Activated naive CD4-positive, alpha-beta T cell treated with anti-CD3 and anti-CD28 coated beads, Interleukin-2, amount 50 U/mL, for 24 hours (primary cell): ENCODE results near the gene IL9.
A peak's percentile ranks its signal among the peaks of the same experiment; 100 is the strongest.

ENCODE experiments used
- H3K27ac Mint-ChIP-seq: one replicate; pipeline ENCODE4 v1.8.0; 2021; ENCODE audit warnings: mild to moderate bottlenecking, mixed read lengths
- H3K27me3 Mint-ChIP-seq: one replicate; pipeline ENCODE4 v1.8.0; 2021; ENCODE audit warnings: mixed read lengths
- H3K36me3 Mint-ChIP-seq: one replicate; pipeline ENCODE4 v1.8.0; 2021; ENCODE audit warnings: mixed read lengths
- H3K4me1 Mint-ChIP-seq: one replicate; pipeline ENCODE4 v1.8.0; 2021; ENCODE audit warnings: mixed read lengths
- H3K4me3 Mint-ChIP-seq: one replicate; pipeline ENCODE4 v1.8.0; 2021; ENCODE audit warnings: mild to moderate bottlenecking, mixed read lengths
- H3K9me3 Mint-ChIP-seq: one replicate; pipeline ENCODE4 v1.8.0; 2021; ENCODE audit warnings: mixed read lengths

IL9 gene

GRCh38 chr5:135905144-135905543, 9.5 kb upstream of the IL9 start:
- H3K27ac Mint-ChIP-seq: no peak overlapping the region
- peaks cover 11% of the 10 kb centered on the region for H3K27me3 Mint-ChIP-seq
- H3K4me3 Mint-ChIP-seq: no peak overlapping the region
- no peaks in the 10 kb centered on the region for H3K9me3 Mint-ChIP-seq
- no peaks in the 10 kb centered on the region for H3K36me3 Mint-ChIP-seq
- H3K4me1 Mint-ChIP-seq: no peaks in the 10 kb centered on the region

GRCh38 chr5:135901633-135902032, 6.0 kb upstream of the IL9 start:
- Mint-ChIP-seq H3K9me3 (no peaks in the 10 kb centered on the region), H3K27me3 (peaks cover 4% of the 10 kb centered on the region), H3K36me3 (no peaks in the 10 kb centered on the region), H3K4me1 (no peaks in the 10 kb centered on the region), H3K4me3 (no peak overlapping the region), H3K27ac (no peak overlapping the region)

GRCh38 chr5:135900276-135900675, 4.6 kb upstream of the IL9 start:
- no peaks in the 10 kb centered on the region for H3K4me1 Mint-ChIP-seq
- H3K4me3 Mint-ChIP-seq: no peak overlapping the region
- peaks cover 4% of the 10 kb centered on the region for H3K27me3 Mint-ChIP-seq
- H3K9me3 Mint-ChIP-seq: no peaks in the 10 kb centered on the region
- no peak overlapping the region for H3K27ac Mint-ChIP-seq
- H3K36me3 Mint-ChIP-seq: no peaks in the 10 kb centered on the region

- Mint-ChIP-seq H3K27me3 (peaks cover 4% of the 10 kb centered on the region), H3K36me3 (no peaks in the 10 kb centered on the region), H3K4me3 (no peak overlapping the region), H3K4me1 (no peaks in the 10 kb centered on the region), H3K9me3 (no peaks in the 10 kb centered on the region), H3K27ac (no peak overlapping the region)
Measured at GRCh38 chr5:135898651-135899050, 3.0 kb upstream of the IL9 start.

- no peaks in the 10 kb centered on the region for H3K4me1 Mint-ChIP-seq
Measured at GRCh38 chr5:135894789-135895188, 852 bp downstream of the IL9 start.

GRCh38 chr5:135894276-135894675, 1.4 kb downstream of the IL9 start:
- Mint-ChIP-seq H3K4me3 (no peak overlapping the region), H3K4me1 (no peaks in the 10 kb centered on the region), H3K36me3 (no peaks in the 10 kb centered on the region), H3K27me3 (no peaks in the 10 kb centered on the region), H3K9me3 (no peaks in the 10 kb centered on the region), H3K27ac (no peak overlapping the region)

More at GRCh38 chr5:135894789-135895188, 852 bp downstream of the IL9 start:
- H3K9me3 Mint-ChIP-seq: no peaks in the 10 kb centered on the region
- H3K4me3 Mint-ChIP-seq: no peak overlapping the region
- H3K36me3 Mint-ChIP-seq: no peaks in the 10 kb centered on the region
- H3K27ac Mint-ChIP-seq: no peak overlapping the region
- H3K27me3 Mint-ChIP-seq: no peaks in the 10 kb centered on the region

- H3K27ac Mint-ChIP-seq: no peak overlapping the region
- H3K27me3 Mint-ChIP-seq: no peaks in the 10 kb centered on the region
- no peak overlapping the region for H3K4me3 Mint-ChIP-seq
- peaks cover 5% of the 10 kb centered on the region for H3K4me1 Mint-ChIP-seq
- no peaks in the 10 kb centered on the region for H3K36me3 Mint-ChIP-seq
- H3K9me3 Mint-ChIP-seq: no peaks in the 10 kb centered on the region
Measured at GRCh38 chr5:135891791-135892190, 3.9 kb downstream of the IL9 start.

- H3K4me3 Mint-ChIP-seq: no peak overlapping the region
- no peak overlapping the region for H3K27ac Mint-ChIP-seq
- no peaks in the 10 kb centered on the region for H3K36me3 Mint-ChIP-seq
- no peaks in the 10 kb centered on the region for H3K9me3 Mint-ChIP-seq
- H3K4me1 Mint-ChIP-seq: peaks cover 5% of the 10 kb centered on the region
- H3K27me3 Mint-ChIP-seq: no peaks in the 10 kb centered on the region
Measured at GRCh38 chr5:135891268-135891667, 4.4 kb downstream of the IL9 start.

- no peaks in the 10 kb centered on the region for H3K9me3 Mint-ChIP-seq
- no peak overlapping the region for H3K27ac Mint-ChIP-seq
- no peak overlapping the region for H3K4me3 Mint-ChIP-seq
- peaks cover 5% of the 10 kb centered on the region for H3K4me1 Mint-ChIP-seq
- H3K27me3 Mint-ChIP-seq: no peaks in the 10 kb centered on the region
- no peaks in the 10 kb centered on the region for H3K36me3 Mint-ChIP-seq
Measured at GRCh38 chr5:135890867-135891266, 4.8 kb downstream of the IL9 start.

GRCh38 chr5:135890296-135890695, 5.3 kb downstream of the IL9 start:
- Mint-ChIP-seq H3K9me3 (no peaks in the 10 kb centered on the region), H3K4me3 (no peak overlapping the region), H3K4me1 (peaks cover 5% of the 10 kb centered on the region), H3K27me3 (no peaks in the 10 kb centered on the region), H3K27ac (no peak overlapping the region), H3K36me3 (no peaks in the 10 kb centered on the region)

GRCh38 chr5:135887881-135888614, 7.6 kb downstream of the IL9 start:
- Mint-ChIP-seq H3K4me1 (peaks cover 5% of the 10 kb centered on the region), H3K9me3 (no peaks in the 10 kb centered on the region), H3K4me3 (no peak overlapping the region), H3K36me3 (no peaks in the 10 kb centered on the region), H3K27me3 (no peaks in the 10 kb centered on the region), H3K27ac (no peak overlapping the region)

GRCh38 chr5:135887447-135887864, 8.2 kb downstream of the IL9 start:
- Mint-ChIP-seq H3K36me3 (no peaks in the 10 kb centered on the region), H3K9me3 (no peaks in the 10 kb centered on the region), H3K27ac (no peak overlapping the region), H3K4me3 (no peak overlapping the region), H3K4me1 (peaks cover 5% of the 10 kb centered on the region), H3K27me3 (no peaks in the 10 kb centered on the region)

GRCh38 chr5:135886136-135886535, 9.5 kb downstream of the IL9 start:
- no peaks in the 10 kb centered on the region for H3K36me3 Mint-ChIP-seq
- no peaks in the 10 kb centered on the region for H3K9me3 Mint-ChIP-seq
- no peaks in the 10 kb centered on the region for H3K27me3 Mint-ChIP-seq
- no peak overlapping the region for H3K27ac Mint-ChIP-seq
- H3K4me1 Mint-ChIP-seq: peaks cover 5% of the 10 kb centered on the region
- no peak overlapping the region for H3K4me3 Mint-ChIP-seq

- no peaks in the 10 kb centered on the region for H3K27me3 Mint-ChIP-seq
Measured at GRCh38 chr5:135885031-135885430, 10.6 kb downstream of the IL9 start.

GRCh38 chr5:135883441-135883840, 12.2 kb downstream of the IL9 start:
- H3K27me3 Mint-ChIP-seq: peaks cover 2% of the 10 kb centered on the region
- H3K27ac Mint-ChIP-seq: no peak overlapping the region
- no peaks in the 10 kb centered on the region for H3K9me3 Mint-ChIP-seq
- no peak overlapping the region for H3K4me3 Mint-ChIP-seq
- peaks cover 5% of the 10 kb centered on the region for H3K4me1 Mint-ChIP-seq
- no peaks in the 10 kb centered on the region for H3K36me3 Mint-ChIP-seq

More at GRCh38 chr5:135885031-135885430, 10.6 kb downstream of the IL9 start:
- Mint-ChIP-seq H3K4me3 (no peak overlapping the region), H3K27ac (peak overlapping the region; percentile 26), H3K36me3 (no peaks in the 10 kb centered on the region), H3K4me1 (peaks cover 5% of the 10 kb centered on the region), H3K9me3 (no peaks in the 10 kb centered on the region)

- Mint-ChIP-seq H3K9me3 (no peaks in the 10 kb centered on the region), H3K4me3 (no peak overlapping the region), H3K4me1 (peaks cover 5% of the 10 kb centered on the region), H3K36me3 (no peaks in the 10 kb centered on the region), H3K27ac (no peak overlapping the region), H3K27me3 (peaks cover 2% of the 10 kb centered on the region)
Measured at GRCh38 chr5:135883026-135883425, 12.6 kb downstream of the IL9 start.

- no peaks in the 10 kb centered on the region for H3K4me1 Mint-ChIP-seq
- peaks cover 2% of the 10 kb centered on the region for H3K27me3 Mint-ChIP-seq
- H3K4me3 Mint-ChIP-seq: no peak overlapping the region
- no peaks in the 10 kb centered on the region for H3K36me3 Mint-ChIP-seq
- no peaks in the 10 kb centered on the region for H3K9me3 Mint-ChIP-seq
- H3K27ac Mint-ChIP-seq: no peak overlapping the region
Measured at GRCh38 chr5:135881819-135882218, 13.8 kb downstream of the IL9 start.
